Body of pancreas (tissue), 4 donors: Measurements from ENCODE around the gene RGS6.

ENCODE experiments used
- CTCF ChIP-seq, 7 experiments: fragments of 450-650 bp in 4 of 7; fragments of 200-600 bp in 3 of 7; sonication (generic) in 3 of 7; IDR thresholded peaks; one replicate each; pipeline ENCODE4 v1.5.1; 2016 to 2019; ENCODE audit warnings: antibody characterized with exemption in 7 of 7
- POLR2A ChIP-seq, 3 donors: fragments of 450-650 bp; IDR thresholded peaks; one replicate each; pipeline ENCODE4 v1.6.1; 2016; ENCODE audit warnings: antibody characterized with exemption in 3 of 3, mild to moderate bottlenecking in 2 of 3

- no peak for TF ChIP-seq CTCF (IDR thresholded peaks at IDR 0.05)
- no peak for TF ChIP-seq POLR2A (IDR thresholded peaks at IDR 0.05)
Observed at GRCh38 chr14:72433511-72433910, 501.3 kb downstream of the RGS6 start.
